ENCODE measurements around the gene PADI3. TPM values are rescaled to one million over a fixed set of nuclear protein-coding genes. Genes with fewer than 3 reads are reported as not detected.

The PADI3 gene
- total and polyA plus RNA-seq, 11 donors = not detected

- Histone ChIP-seq H3K27ac (no peak overlapping the region), H3K4me1 (no peaks in the 10 kb centered on the region), H3K4me3 (no peak overlapping the region), H3K27me3 (peaks cover 0 to 7% (median 0%) of the 10 kb centered on the region in 9 donors), H3K9me3 (peaks cover 0 to 10% (median 0%) of the 10 kb centered on the region in 12 donors), H3K36me3 (no peaks in the 10 kb centered on the region)
- intact Hi-C loops (cut with DNase I) = no loop called here
- ATAC-seq = no peak
- WGBS, 4 donors = 80 to 86% (median 84%) methylated on average over 4 of the region's 4 CpGs
- TF ChIP-seq CTCF (IDR thresholded peaks at IDR 0.05) (no peak), POLR2A (IDR thresholded peaks at IDR 0.05) (no peak)
- DNase-seq = no peak
These were observed 17.1 kb downstream of the PADI3 start for GRCh38 chr1:17265950-17266349.

- no peak for TF ChIP-seq POLR2A (IDR thresholded peaks at IDR 0.05)
- TF ChIP-seq CTCF (IDR thresholded peaks at IDR 0.05) = no peak
- Histone ChIP-seq H3K27ac (no peak overlapping the region), H3K4me1 (no peaks in the 10 kb centered on the region), H3K27me3 (peaks cover 0 to 22% (median 8%) of the 10 kb centered on the region in 9 donors), H3K4me3 (no peak overlapping the region), H3K36me3 (no peaks in the 10 kb centered on the region), H3K9me3 (no peaks in the 10 kb centered on the region)
- intact Hi-C loops (cut with DNase I) = no loop called here
- 80 to 86% (median 85%) methylated on average over 14 to 23 of the region's 23 CpGs for WGBS, 4 donors
- ATAC-seq (no peak), DNase-seq (no peak)
These were observed 22.2 kb downstream of the PADI3 start for GRCh38 chr1:17270891-17271765.

- Histone ChIP-seq H3K4me1 (no peaks in the 10 kb centered on the region), H3K36me3 (no peaks in the 10 kb centered on the region), H3K27me3 (peaks cover 0 to 31% (median 8%) of the 10 kb centered on the region in 9 donors), H3K9me3 (no peaks in the 10 kb centered on the region), H3K27ac (no peak overlapping the region), H3K4me3 (no peak overlapping the region)
- no peak for TF ChIP-seq POLR2A (IDR thresholded peaks at IDR 0.05)
- TF ChIP-seq CTCF (IDR thresholded peaks at IDR 0.05) = no peak
- DNase-seq = no peak
- no peak for ATAC-seq
- intact Hi-C loops (cut with DNase I) = no loop called here
- 80 to 87% (median 83%) methylated on average over 6 of the region's 6 CpGs for WGBS, 4 donors
These were observed 23.2 kb downstream of the PADI3 start for GRCh38 chr1:17272066-17272465.

GRCh38 chr1:17272646-17273045 lies 23.7 kb downstream of the PADI3 start:
- ATAC-seq (no peak), DNase-seq (no peak)
- intact Hi-C loops (cut with DNase I) = no loop called here
- Histone ChIP-seq H3K9me3 (no peaks in the 10 kb centered on the region), H3K27ac (no peak overlapping the region), H3K27me3 (peaks cover 0 to 36% (median 8%) of the 10 kb centered on the region in 9 donors), H3K4me1 (no peaks in the 10 kb centered on the region), H3K36me3 (no peaks in the 10 kb centered on the region), H3K4me3 (no peak overlapping the region)
- WGBS, 4 donors = 62 to 81% (median 71%) methylated on average over 4 of the region's 4 CpGs
- no peak for TF ChIP-seq CTCF (IDR thresholded peaks at IDR 0.05)
- no peak for TF ChIP-seq POLR2A (IDR thresholded peaks at IDR 0.05)

All from heart left ventricle (tissue), 16 donors.